Natural killer cell treated with Interleukin-12 subunit alpha and Interleukin-12 subunit beta and Interleukin-15 and Interleukin-18, amount 100 ng/mL, for 72 hours (primary cell): ENCODE measurements around the gene SNX1. TPM values are rescaled to one million over a fixed set of nuclear protein-coding genes. Genes with fewer than 3 reads are reported as not detected.

Source experiments
- ATAC-seq, 2 donors: fragments of 150-1000 bp; cut with Tn5 transposase in 1 of 2; sonication (Bioruptor Pico), chemical (Tn5 transposase) in 1 of 2; 2 replicates each; pipeline ENCODE4 v1.10.0; 2021
- DNase-seq: peaks from one replicate; pipeline ENCODE4 v3.0.0; 2022; ENCODE audit warnings: low spot score
- H3K27ac Mint-ChIP-seq, 2 donors: 1 replicate in 1 of 2; 2 replicates in 1 of 2; pipeline ENCODE4 v1.8.0; 2022; ENCODE audit warnings: mixed read lengths in 2 of 2, mild to moderate bottlenecking in 1 of 2, moderate library complexity in 1 of 2
- H3K27me3 Mint-ChIP-seq, 2 donors: 1 replicate in 1 of 2; 2 replicates in 1 of 2; pipeline ENCODE4 v1.8.0; 2022; ENCODE audit warnings: mixed read lengths in 2 of 2
- H3K36me3 Mint-ChIP-seq: one replicate; pipeline ENCODE4 v1.8.0; 2022; ENCODE audit warnings: mixed read lengths
- H3K4me1 Mint-ChIP-seq, 2 donors: 1 replicate in 1 of 2; 2 replicates in 1 of 2; pipeline ENCODE4 v1.8.0; 2022; ENCODE audit warnings: low read depth in 2 of 2, mixed read lengths in 2 of 2, mild to moderate bottlenecking in 1 of 2
- H3K4me3 Mint-ChIP-seq: one replicate; pipeline ENCODE4 v1.8.0; 2022; ENCODE audit warnings: mixed read lengths
- H3K9me3 Mint-ChIP-seq: 2 replicates; pipeline ENCODE4 v1.8.0; 2022; ENCODE audit warnings: mixed read lengths
- total RNA-seq, 2 donors: library from RNA; stranded (reverse); gene quantifications; one replicate each; pipeline ENCODE4 v1.2.3, GENCODE V29; 2022

Gene SNX1
- total RNA-seq, 2 donors from 2014 or later: 119 to 132 TPM

GRCh38 chr15:64163659-64164362 is 68.0 kb downstream of the SNX1 start:
- H3K27me3 Mint-ChIP-seq: no peaks in the 10 kb centered on the region
- no peaks in the 10 kb centered on the region for H3K9me3 Mint-ChIP-seq
- peaks cover 39 to 42% of the 10 kb centered on the region in 2 donors for H3K4me1 Mint-ChIP-seq
- DNase-seq: no peak
- peaks cover 19% of the 10 kb centered on the region for H3K36me3 Mint-ChIP-seq
- H3K4me3 Mint-ChIP-seq: peak overlapping the region; percentile 85
- peak; percentile 0 for ATAC-seq
- H3K27ac Mint-ChIP-seq: peak overlapping the region; percentile 87 to 93

GRCh38 chr15:64164436-64164835 is 68.7 kb downstream of the SNX1 start:
- no peak for ATAC-seq
- Mint-ChIP-seq H3K27ac (peak overlapping the region; percentile 87 to 93), H3K27me3 (no peaks in the 10 kb centered on the region), H3K4me1 (peaks cover 37 to 38% of the 10 kb centered on the region in 2 donors), H3K9me3 (no peaks in the 10 kb centered on the region), H3K36me3 (peaks cover 16% of the 10 kb centered on the region), H3K4me3 (peak overlapping the region; percentile 85)
- no peak for DNase-seq

- ATAC-seq (no peak), DNase-seq (no peak)
- no peaks in the 10 kb centered on the region for H3K27me3 Mint-ChIP-seq
- H3K27ac Mint-ChIP-seq: peak overlapping the region in 1 of 2 donors; percentile 51
- H3K9me3 Mint-ChIP-seq: no peaks in the 10 kb centered on the region
- H3K4me1 Mint-ChIP-seq: peaks cover 28 to 30% of the 10 kb centered on the region in 2 donors
- H3K36me3 Mint-ChIP-seq: peaks cover 7% of the 10 kb centered on the region
- H3K4me3 Mint-ChIP-seq: no peak overlapping the region
These were observed 70.5 kb downstream of the SNX1 start for GRCh38 chr15:64166102-64166890.

- Mint-ChIP-seq H3K27ac (no peak overlapping the region), H3K36me3 (peaks cover 6% of the 10 kb centered on the region), H3K4me3 (no peak overlapping the region)
These were observed 84.5 kb downstream of the SNX1 start for GRCh38 chr15:64180235-64180824.

GRCh38 chr15:64182859-64183370 is 87.1 kb downstream of the SNX1 start:
- DNase-seq: no peak
- no peak for ATAC-seq
- H3K4me1 Mint-ChIP-seq: peaks cover 0 to 6% of the 10 kb centered on the region in 2 donors
- no peak overlapping the region for H3K4me3 Mint-ChIP-seq
- H3K27ac Mint-ChIP-seq: no peak overlapping the region
- H3K27me3 Mint-ChIP-seq: no peaks in the 10 kb centered on the region
- peaks cover 6% of the 10 kb centered on the region for H3K36me3 Mint-ChIP-seq
- H3K9me3 Mint-ChIP-seq: no peaks in the 10 kb centered on the region

More at GRCh38 chr15:64180235-64180824, 84.5 kb downstream of the SNX1 start:
- DNase-seq: no peak
- no peak for ATAC-seq
- Mint-ChIP-seq H3K27me3 (no peaks in the 10 kb centered on the region), H3K9me3 (no peaks in the 10 kb centered on the region), H3K4me1 (no peaks in the 10 kb centered on the region)

- no peak overlapping the region for H3K4me3 Mint-ChIP-seq
- H3K9me3 Mint-ChIP-seq: no peaks in the 10 kb centered on the region
- no peaks in the 10 kb centered on the region for H3K36me3 Mint-ChIP-seq
These were observed 89.5 kb downstream of the SNX1 start for GRCh38 chr15:64185146-64185911.

GRCh38 chr15:64187396-64188191 is 91.8 kb downstream of the SNX1 start:
- ATAC-seq (peak in 1 of 2 donors; percentile 15), DNase-seq (no peak)
- Mint-ChIP-seq H3K27me3 (no peaks in the 10 kb centered on the region), H3K9me3 (no peaks in the 10 kb centered on the region), H3K36me3 (no peaks in the 10 kb centered on the region), H3K27ac (peak overlapping the region; percentile 39 to 78), H3K4me3 (peak overlapping the region; percentile 69), H3K4me1 (peaks cover 4 to 20% of the 10 kb centered on the region in 2 donors)

More at GRCh38 chr15:64185146-64185911, 89.5 kb downstream of the SNX1 start:
- Mint-ChIP-seq H3K4me1 (peaks cover 4 to 20% of the 10 kb centered on the region in 2 donors), H3K27me3 (no peaks in the 10 kb centered on the region), H3K27ac (no peak overlapping the region)
- DNase-seq (no peak), ATAC-seq (no peak)

Other genes starting within 250 kb of the SNX1 start
- gene DAPK2, start 49.5 kb upstream of the SNX1 start, total RNA-seq: 1 to 10 TPM in 1 of 2 donors, under 1 TPM in 1; 0.76 to 8.1 TPM
- 10 to 100 TPM; 55.7 to 65.4 TPM for gene CIAO2A, start 2.1 kb upstream of the SNX1 start, total RNA-seq
- under 1 TPM in 1 of 2 donors, not detected in 1; 0.07 TPM for gene SNX22, start 55.7 kb downstream of the SNX1 start, total RNA-seq
- 100 to 1,000 TPM; 490 to 530 TPM for gene PPIB, start 67.0 kb downstream of the SNX1 start, total RNA-seq